ENCODE data around the gene PFKFB3.

DNA sequence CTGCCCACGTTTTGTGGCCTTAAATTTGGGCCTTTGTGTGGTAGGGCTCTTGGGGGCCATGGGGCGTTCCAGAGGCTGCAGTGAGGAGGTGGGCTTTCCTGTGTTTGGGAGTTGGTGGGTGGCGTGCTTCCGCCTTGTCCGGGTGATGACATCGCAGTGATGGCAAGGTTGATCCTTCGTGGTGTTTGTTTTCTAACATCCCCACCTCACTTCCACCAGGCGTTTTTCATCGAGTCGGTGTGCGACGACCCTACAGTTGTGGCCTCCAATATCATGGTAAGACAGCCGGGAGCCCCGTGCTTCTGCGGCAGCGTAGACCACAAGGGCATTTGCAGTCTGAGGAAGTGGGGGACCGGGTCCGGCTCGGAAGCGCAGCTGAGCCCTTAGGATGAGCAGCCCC, 14.2 kb downstream of the PFKFB3 start:
- no peak for TF ChIP-seq EZH2phosphoT487 (IDR thresholded peaks at IDR 0.05)
- TF ChIP-seq, protein P1, sequence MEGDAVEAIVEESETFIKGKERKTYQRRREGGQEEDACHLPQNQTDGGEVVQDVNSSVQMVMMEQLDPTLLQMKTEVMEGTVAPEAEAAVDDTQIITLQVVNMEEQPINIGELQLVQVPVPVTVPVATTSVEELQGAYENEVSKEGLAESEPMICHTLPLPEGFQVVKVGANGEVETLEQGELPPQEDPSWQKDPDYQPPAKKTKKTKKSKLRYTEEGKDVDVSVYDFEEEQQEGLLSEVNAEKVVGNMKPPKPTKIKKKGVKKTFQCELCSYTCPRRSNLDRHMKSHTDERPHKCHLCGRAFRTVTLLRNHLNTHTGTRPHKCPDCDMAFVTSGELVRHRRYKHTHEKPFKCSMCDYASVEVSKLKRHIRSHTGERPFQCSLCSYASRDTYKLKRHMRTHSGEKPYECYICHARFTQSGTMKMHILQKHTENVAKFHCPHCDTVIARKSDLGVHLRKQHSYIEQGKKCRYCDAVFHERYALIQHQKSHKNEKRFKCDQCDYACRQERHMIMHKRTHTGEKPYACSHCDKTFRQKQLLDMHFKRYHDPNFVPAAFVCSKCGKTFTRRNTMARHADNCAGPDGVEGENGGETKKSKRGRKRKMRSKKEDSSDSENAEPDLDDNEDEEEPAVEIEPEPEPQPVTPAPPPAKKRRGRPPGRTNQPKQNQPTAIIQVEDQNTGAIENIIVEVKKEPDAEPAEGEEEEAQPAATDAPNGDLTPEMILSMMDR (IDR thresholded peaks at IDR 0.05): no peak

All from neural progenitor cell (in vitro differentiated cells).